K562 (cell line): ENCODE measurements around the gene RALB. TPM values are rescaled to one million over a fixed set of nuclear protein-coding genes. Genes with fewer than 3 reads are reported as not detected.

Experiments used
- ATAC-seq: fragments of 200-7000 bp; cut with Tn5 transposase; 3 replicates; pipeline ENCODE4 v1.9.1; 2020; ENCODE audit warnings: moderate library complexity
- BruUV-seq: library from RNA; stranded (reverse); fragments of 400-500 nt; replicated peaks from 2 replicates; lab custom pipeline; 2021; lab: Mats Ljungman, UMichigan
- CTCF ChIA-PET: fragments of 300-600 bp; formaldehyde crosslinking; extraction: SDS; loops from one replicate; lab custom pipeline; 2021; ENCODE audit warnings: low intra/inter-chr PET ratio; lab: Yijun Ruan, JAX
- POLR2A ChIA-PET: fragments of 300-600, 350-650 bp; sonication (Branson Sonifier 250); formaldehyde crosslinking; extraction: SDS; loops from one replicate; lab custom pipeline; 2021; ENCODE audit warnings: antibody characterized with exemption, inconsistent platforms; lab: Yijun Ruan, JAX
- DNase-seq, 4 experiments: peaks; one replicate each; pipeline versions ENCODE4 v3.0.0 to v3.0.0-alpha.2; 2011 to 2018; ENCODE audit warnings: low spot score in 3 of 4, mixed read lengths in 3 of 4; ENCODE audit errors: extremely low read depth in 1 of 4
- FAIRE-seq: peaks from 2 replicates; lab custom pipeline; 2011; peaks lifted over from hg19 to GRCh38; lab: Jason Lieb, UNC
- H2AFZ ChIP-seq: 2 replicates; pipeline ENCODE4 v1.6.0; 2011; ENCODE audit warnings: low read depth, low read length, control low read depth, inconsistent platforms
- H3K27ac ChIP-seq: fragments of 200-600 bp; 3 replicates; pipeline ENCODE4 v1.8.0; 2011; ENCODE audit warnings: low read depth, mild to moderate bottlenecking, control low read depth, inconsistent platforms, low read length, moderate library complexity, mixed read lengths; ENCODE audit errors: extremely low read depth
- H3K27me3 ChIP-seq, 2 experiments: fragments of 300-600 bp in 1 of 2; 2 replicates in 1 of 2; 3 replicates in 1 of 2; pipeline versions ENCODE4 v1.6.0 to v1.8.0; 2011; ENCODE audit warnings: inconsistent platforms in 2 of 2, low read length in 2 of 2, mild to moderate bottlenecking in 1 of 2, mixed read lengths in 1 of 2, moderate library complexity in 1 of 2; ENCODE audit not compliant: control insufficient read depth in 2 of 2, insufficient read depth in 2 of 2
- H3K36me3 ChIP-seq: fragments of 300-600 bp; 3 replicates; pipeline ENCODE4 v1.8.0; 2011; ENCODE audit warnings: mild to moderate bottlenecking, low read length, inconsistent platforms; ENCODE audit not compliant: control insufficient read depth, insufficient read depth
- H3K4me1 ChIP-seq, 2 experiments: fragments of 200-600 bp in 1 of 2; replicated peaks in 1 of 2; 2 replicates in 1 of 2; 3 replicates in 1 of 2; pipeline versions ENCODE4 v1.5.1 to v1.8.0; 2011; ENCODE audit warnings: inconsistent platforms in 2 of 2, low read length in 2 of 2, mild to moderate bottlenecking in 1 of 2, mixed read lengths in 1 of 2, moderate library complexity in 1 of 2; ENCODE audit not compliant: control insufficient read depth in 2 of 2, insufficient read depth in 2 of 2
- H3K4me2 ChIP-seq: 2 replicates; pipeline ENCODE4 v1.6.1; 2011; ENCODE audit warnings: low read length, control low read depth, inconsistent platforms, mixed read lengths; ENCODE audit not compliant: insufficient read depth
- H3K4me3 ChIP-seq: fragments of 200-600 bp; sonication (generic), shearing (Covaris generic); 2 replicates; pipeline ENCODE4 v1.5.1; 2016; ENCODE audit warnings: control low read depth, inconsistent platforms
- H3K79me2 ChIP-seq: fragments of 200-600 bp; 3 replicates; pipeline ENCODE4 v1.8.0; 2011; ENCODE audit warnings: low read length, inconsistent platforms; ENCODE audit not compliant: control insufficient read depth, insufficient read depth
- H3K9ac ChIP-seq, 2 experiments: 2 replicates each; pipeline versions ENCODE4 v1.6.0 to v1.6.1; 2011; ENCODE audit warnings: low read depth in 2 of 2, low read length in 2 of 2, control low read depth in 1 of 2, inconsistent platforms in 1 of 2, mild to moderate bottlenecking in 1 of 2, mixed read lengths in 1 of 2; ENCODE audit not compliant: insufficient read depth in 1 of 2
- H3K9me1 ChIP-seq: one replicate; pipeline ENCODE4 v1.6.0; 2011; ENCODE audit warnings: inconsistent platforms, mild to moderate bottlenecking, low read length, moderate library complexity; ENCODE audit not compliant: control insufficient read depth, insufficient read depth
- H3K9me3 ChIP-seq: replicated peaks from 2 replicates; pipeline ENCODE4 v1.5.1; 2011; ENCODE audit warnings: low read depth, low read length, inconsistent platforms; ENCODE audit not compliant: control insufficient read depth, insufficient read depth
- H4K20me1 ChIP-seq: replicated peaks from 2 replicates; pipeline ENCODE4 v1.6.1; 2011; ENCODE audit warnings: low read length, inconsistent platforms, mixed read lengths; ENCODE audit not compliant: control insufficient read depth, insufficient read depth
- PTRF ChIP-seq: fragments of 450-650 bp; IDR thresholded peaks from 2 replicates; pipeline ENCODE4 v1.6.1; 2016; ENCODE audit warnings: mild to moderate bottlenecking, missing genetic modification characterization, missing compliant biosample characterization
- TBL1XR1 ChIP-seq, 2 experiments: IDR thresholded peaks; 2 replicates each; pipeline ENCODE4 v1.6.1; 2012; ENCODE audit warnings: improper control_type of control experiment in 2 of 2, low read length in 2 of 2, mild to moderate bottlenecking in 1 of 2
- ZBTB7A ChIP-seq: IDR thresholded peaks from 2 replicates; pipeline ENCODE4 v1.6.1; 2011; ENCODE audit warnings: low read depth, mild to moderate bottlenecking, low read length, moderate library complexity, borderline replicate concordance; ENCODE audit not compliant: control insufficient read depth
- ZNF124 ChIP-seq: sonication (generic); formaldehyde crosslinking; IDR thresholded peaks from 2 replicates; pipeline ENCODE4 v1.8.1; 2022; ENCODE audit warnings: missing genetic modification reagents
- ZNF444 ChIP-seq: fragments of 250-450 bp; sonication (Bioruptor Pico); IDR thresholded peaks from 2 replicates; pipeline ENCODE4 v1.4.0; 2020; ENCODE audit warnings: mild to moderate bottlenecking, moderate library complexity
- ZNF584 ChIP-seq: fragments of 200-800 bp; sonication (Bioruptor generic); IDR thresholded peaks from 2 replicates; pipeline ENCODE4 v1.6.1; 2016; ENCODE audit warnings: low read depth, mild to moderate bottlenecking, missing genetic modification characterization, missing compliant biosample characterization
- WGBS: fragments of 100-300 bp; shearing (Covaris generic); methylation state at CpG from one replicate; pipeline ENCODE4 v1.1.6; 2016; ENCODE audit warnings: low coverage, mixed read lengths; ENCODE audit not compliant: insufficient coverage; ENCODE audit errors: missing lambda C conversion rate; 5-methylcytosine and 5-hydroxymethylcytosine counted together
- in situ Hi-C: fragments of 300-500 bp; cut with MboI; formaldehyde crosslinking; loops from 4 replicates; pipeline ENCODE4 v1.15.0; 2018; ENCODE audit warnings: inconsistent platforms, mixed read lengths
- intact Hi-C: fragments of 100-400 bp; cut with micrococcal nuclease; formaldehyde crosslinking; loops from 2 replicates; pipeline ENCODE4 v1.14.2; 2022
- polyA plus RNA-seq, 8 experiments: library from polyadenylated mRNA; depleted of rRNA in 4 of 8; stranded (reverse) in 5 of 8; unstranded in 3 of 8; fragments of >200 nt; fragmentation: Nextera tagmentation in 2 of 8; fragmentation: Illumina TruSeq in 1 of 8; extraction: Ambion mirVana in 2 of 8; extraction: Trizol in 1 of 8; gene quantifications; 2 replicates each; pipeline versions ENCODE4 v1.2.1 to v1.2.3, GENCODE V29; 2011 to 2014; ENCODE audit warnings: inconsistent platforms in 1 of 8, missing spikeins in 1 of 8
- total RNA-seq, 7 experiments: library from RNA; depleted of rRNA in 6 of 7; stranded (reverse); fragments of >200 nt in 6 of 7; fragmentation: Illumina TruSeq in 2 of 7; extraction: Trizol in 2 of 7; gene quantifications; 2 replicates each; pipeline versions ENCODE4 v1.2.1 to v1.2.3, GENCODE V29; 2011 to 2021; ENCODE audit warnings: low replicate concordance in 1 of 7
- TF ChIP-seq, protein P1 (sequence below): fragments of 450-650 bp; IDR thresholded peaks from one replicate; pipeline ENCODE4 v1.6.1; 2018; ENCODE audit warnings: mild to moderate bottlenecking, moderate library complexity; ENCODE audit not compliant: partially characterized antibody

Gene RALB
- total and polyA plus RNA-seq, 9 of the 15 experiments (the other 6 are each of a cell fraction or from before 2014, with no cell fraction given) = 14.8 to 65.6 (median 38.4) TPM

- BruUV-seq = no TSS peak
Measured at GRCh38 chr2:120319123-120319522, 66.5 kb downstream of the RALB start.

More at GRCh38 chr2:120319123-120319522, 66.5 kb downstream of the RALB start:
- H3K9me3 ChIP-seq = no peaks in the 10 kb centered on the region
- FAIRE-seq (no peak), ATAC-seq (no peak), DNase-seq (no peak)
- in situ Hi-C loops = loop anchor here (10.0 kb wide), 1 partner anchor 204 kb away; no protein-coding TSS in a partner anchor
- H3K4me3 ChIP-seq = no peak overlapping the region
- peaks cover 6 to 10% of the 10 kb centered on the region in 2 experiments; a peak in 4 of 5 replicates for H3K4me1 ChIP-seq
- no peak overlapping the region for H2AFZ ChIP-seq
- H4K20me1 ChIP-seq = peaks cover 19% of the 10 kb centered on the region
- POLR2A ChIA-PET = interaction anchor here (0.6 kb wide), 1 partner anchor 350 kb away, joined by 3 read pairs; no protein-coding TSS in a partner anchor
- H3K27ac ChIP-seq = no peak overlapping the region
- H3K36me3 ChIP-seq = no peaks in the 10 kb centered on the region
- H3K27me3 ChIP-seq = peaks cover 49 to 82% of the 10 kb centered on the region in 2 experiments
- intact Hi-C loops = loop anchor here (10.0 kb wide), 2 partner anchors 304 to 356 kb away; partner anchors contain the start of gene EPB41L5
- WGBS = 9% methylated on average over 6 of the region's 10 CpGs
- H3K9ac ChIP-seq = no peak overlapping the region
- no peaks in the 10 kb centered on the region for H3K79me2 ChIP-seq
- no peaks in the 10 kb centered on the region for H3K9me1 ChIP-seq
- H3K4me2 ChIP-seq = no peak overlapping the region
- TF ChIP-seq ZNF584 (CRISPR knock-in tag) = no peak
- TF ChIP-seq ZNF124 (CRISPR knock-in tag) = no peak
- TF ChIP-seq ZBTB7A = no peak
- no peak for TF ChIP-seq TBL1XR1 (IDR thresholded peaks at IDR 0.05; ENCODE audit: low read length in 2 of 2)
- no peak for TF ChIP-seq PTRF (tag)
- TF ChIP-seq, protein P1, sequence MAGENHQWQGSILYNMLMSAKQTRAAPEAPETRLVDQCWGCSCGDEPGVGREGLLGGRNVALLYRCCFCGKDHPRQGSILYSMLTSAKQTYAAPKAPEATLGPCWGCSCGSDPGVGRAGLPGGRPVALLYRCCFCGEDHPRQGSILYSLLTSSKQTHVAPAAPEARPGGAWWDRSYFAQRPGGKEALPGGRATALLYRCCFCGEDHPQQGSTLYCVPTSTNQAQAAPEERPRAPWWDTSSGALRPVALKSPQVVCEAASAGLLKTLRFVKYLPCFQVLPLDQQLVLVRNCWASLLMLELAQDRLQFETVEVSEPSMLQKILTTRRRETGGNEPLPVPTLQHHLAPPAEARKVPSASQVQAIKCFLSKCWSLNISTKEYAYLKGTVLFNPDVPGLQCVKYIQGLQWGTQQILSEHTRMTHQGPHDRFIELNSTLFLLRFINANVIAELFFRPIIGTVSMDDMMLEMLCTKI = no peak
- TF ChIP-seq ZNF444 (CRISPR knock-in tag) = no peak
- TF ChIP-seq, all 486 proteins: peak for 0
- CTCF ChIA-PET = no interaction called here
